GM19193 (cell line): ENCODE results near the gene STK32C.

Experiments used
- POLR2A ChIP-seq: IDR thresholded peaks from 4 replicates; pipeline ENCODE4 v1.6.1; 2011; ENCODE audit not compliant: insufficient read depth, insufficient read length; ENCODE audit errors: extremely low read depth

The STK32C gene

GRCh38 chr10:132243626-132244025 is 64.1 kb downstream of the STK32C start:
- no peak for TF ChIP-seq POLR2A

- TF ChIP-seq POLR2A = no peak
Observed at GRCh38 chr10:132243141-132243540, 64.6 kb downstream of the STK32C start.

- no peak for TF ChIP-seq POLR2A
Observed at GRCh38 chr10:132242103-132242840, 65.5 kb downstream of the STK32C start.

GRCh38 chr10:132241496-132241895 is 66.3 kb downstream of the STK32C start:
- no peak for TF ChIP-seq POLR2A

GRCh38 chr10:132241086-132241485 is 66.7 kb downstream of the STK32C start:
- TF ChIP-seq POLR2A = no peak

GRCh38 chr10:132240581-132240980 is 67.2 kb downstream of the STK32C start:
- TF ChIP-seq POLR2A = no peak

- no peak for TF ChIP-seq POLR2A
Observed at GRCh38 chr10:132240156-132240555, 67.6 kb downstream of the STK32C start.

GRCh38 chr10:132239126-132240031 is 68.4 kb downstream of the STK32C start:
- no peak for TF ChIP-seq POLR2A

GRCh38 chr10:132238371-132239125 is 69.2 kb downstream of the STK32C start:
- no peak for TF ChIP-seq POLR2A

GRCh38 chr10:132237871-132238270 is 69.9 kb downstream of the STK32C start:
- TF ChIP-seq POLR2A = no peak

- no peak for TF ChIP-seq POLR2A
Observed at GRCh38 chr10:132237396-132237795, 70.4 kb downstream of the STK32C start.

GRCh38 chr10:132236881-132237280 is 70.9 kb downstream of the STK32C start:
- TF ChIP-seq POLR2A = no peak

- TF ChIP-seq POLR2A = no peak
Observed at GRCh38 chr10:132236161-132236560, 71.6 kb downstream of the STK32C start.

- TF ChIP-seq POLR2A = no peak
Observed at GRCh38 chr10:132234860-132235259, 72.9 kb downstream of the STK32C start.

GRCh38 chr10:132233501-132234085 is 74.2 kb downstream of the STK32C start:
- no peak for TF ChIP-seq POLR2A
